ENCODE results near the gene DNAJC4. TPM values are rescaled to one million over a fixed set of nuclear protein-coding genes. Genes with fewer than 3 reads are reported as not detected.
A peak's percentile ranks its signal among the peaks of the same experiment; 100 is the strongest.

The DNAJC4 gene
- polyA plus RNA-seq, 1 donor from 2014 or later = 20.3 TPM

DNA sequence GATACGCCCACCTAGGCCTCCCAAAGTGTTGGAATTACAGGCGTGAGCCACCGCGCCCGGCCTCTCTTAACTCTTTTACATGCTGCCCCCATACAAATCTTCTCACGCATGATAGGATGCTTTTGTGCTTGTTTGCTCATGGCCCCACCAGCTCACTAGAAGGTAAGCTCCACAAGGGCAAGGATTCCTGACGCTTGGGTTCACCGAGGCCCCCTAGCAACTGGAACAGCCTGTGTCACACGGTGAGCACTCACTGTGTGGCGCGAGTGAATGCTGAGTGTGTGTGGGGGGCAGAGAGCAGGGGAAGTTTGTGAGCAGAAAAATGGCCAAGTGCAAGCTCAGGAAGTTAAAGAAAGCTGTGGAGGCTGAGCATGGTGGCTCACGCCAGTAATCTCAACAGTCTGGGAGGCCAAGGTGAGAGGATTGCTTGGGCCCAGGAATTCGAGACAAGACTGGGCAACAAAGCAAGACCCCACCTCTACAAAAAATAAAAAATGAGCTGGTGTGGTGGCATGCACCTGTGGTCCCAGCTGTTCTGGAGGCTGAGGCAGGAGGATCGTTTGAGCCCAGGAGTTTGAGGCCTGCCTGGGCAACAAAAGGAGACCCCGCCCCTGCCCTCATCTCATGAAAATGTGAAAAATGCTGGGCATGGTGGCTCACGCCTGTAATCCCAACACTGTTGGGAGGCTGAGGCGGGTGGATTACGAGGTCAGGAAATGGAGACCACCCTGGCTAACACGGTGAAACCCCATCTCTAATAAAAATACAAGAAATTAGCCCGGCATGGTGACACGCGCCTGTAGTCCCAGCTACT lies 51.8 kb downstream of the DNAJC4 start:
- H3F3A ChIP-seq (ENCODE audit: insufficient read depth, low read length, poor library complexity, severe bottlenecking) = no peaks in the 10 kb centered on the region
- no peak overlapping the region for H3K9ac ChIP-seq (ENCODE audit: low read length)
- no peak overlapping the region for H3K4me3 ChIP-seq (ENCODE audit: low read length)
- H4K20me1 ChIP-seq (ENCODE audit: insufficient read depth) = no peaks in the 10 kb centered on the region
- no peak overlapping the region for H2AFZ ChIP-seq (ENCODE audit: low read depth, low read length)
- peaks cover 11% of the 10 kb centered on the region for H3K79me2 ChIP-seq (replicated peaks; ENCODE audit: insufficient read depth, low read length)
- no peak overlapping the region for H3K4me2 ChIP-seq (ENCODE audit: low read length)
- H3K27me3 ChIP-seq (ENCODE audit: insufficient read depth, low read depth, low read length) = no peaks in the 10 kb centered on the region
- no peaks in the 10 kb centered on the region for H3K9me3 ChIP-seq (ENCODE audit: low read length)
- no peak overlapping the region for H3K27ac ChIP-seq (ENCODE audit: low read length)
- H3K36me3 ChIP-seq (ENCODE audit: insufficient read depth, low read length) = no peaks in the 10 kb centered on the region
- no peak for TF ChIP-seq REST (IDR thresholded peaks at IDR 0.05; ENCODE audit: borderline replicate concordance)
- no peak for TF ChIP-seq EZH2 (IDR thresholded peaks at IDR 0.05; ENCODE audit: borderline replicate concordance, insufficient read depth, low read length, poor library complexity, severe bottlenecking)
- no peak for TF ChIP-seq MXI1 (conservative IDR thresholded peaks at IDR 0.05; ENCODE audit: poor library complexity, severe bottlenecking)
- no peak for TF ChIP-seq POLR2AphosphoS5 (IDR thresholded peaks at IDR 0.05)
- TF ChIP-seq EP300 (conservative IDR thresholded peaks at IDR 0.05; ENCODE audit: poor library complexity, severe bottlenecking) = no peak
- TF ChIP-seq CTCF (IDR thresholded peaks at IDR 0.05; ENCODE audit: poor library complexity, severe bottlenecking) = no peak
- TF ChIP-seq TAF1 (IDR thresholded peaks at IDR 0.05; ENCODE audit: low read depth) = no peak
- no peak for TF ChIP-seq RAD21 (conservative IDR thresholded peaks at IDR 0.05)
- TF ChIP-seq SMC3 (conservative IDR thresholded peaks at IDR 0.05; ENCODE audit: poor library complexity) = no peak
- no peaks in the 10 kb centered on the region for H3K9me2 ChIP-seq (ENCODE audit: insufficient read depth, low read length)

DNA sequence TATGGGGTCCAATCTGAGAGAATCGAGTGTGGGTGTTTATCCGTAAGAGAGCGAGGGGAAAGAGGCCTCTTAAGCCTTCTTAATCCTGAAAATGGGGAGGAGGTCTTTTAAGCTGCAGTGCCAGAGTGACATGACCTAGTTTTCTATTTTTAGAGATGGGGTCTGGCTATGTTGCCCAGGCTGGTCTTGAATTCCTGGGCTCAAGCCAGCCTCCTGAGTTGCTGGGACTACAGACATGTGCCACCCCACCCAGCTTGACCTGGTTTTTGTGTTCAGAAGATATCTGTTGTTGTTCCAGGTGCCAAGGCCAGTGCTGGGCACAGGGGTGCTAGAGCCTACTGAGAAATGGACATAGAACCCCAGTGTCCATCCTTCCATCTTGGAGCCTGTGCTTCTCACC lies 52.7 kb downstream of the DNAJC4 start:
- Histone ChIP-seq H3K9ac (ENCODE audit: low read length) (peak overlapping the region; percentile 93), H2AFZ (ENCODE audit: low read depth, low read length) (no peak overlapping the region), H3K27ac (ENCODE audit: low read length) (no peak overlapping the region), H3K36me3 (ENCODE audit: insufficient read depth, low read length) (no peaks in the 10 kb centered on the region), H3K4me2 (ENCODE audit: low read length) (no peak overlapping the region), H3K27me3 (ENCODE audit: insufficient read depth, low read depth, low read length) (no peaks in the 10 kb centered on the region), H3K4me3 (ENCODE audit: low read length) (peak overlapping the region; percentile 90), H3K79me2 (replicated peaks; ENCODE audit: insufficient read depth, low read length) (peaks cover 11% of the 10 kb centered on the region), H3K9me2 (ENCODE audit: insufficient read depth, low read length) (no peaks in the 10 kb centered on the region), H3F3A (ENCODE audit: insufficient read depth, low read length, poor library complexity, severe bottlenecking) (no peaks in the 10 kb centered on the region), H4K20me1 (ENCODE audit: insufficient read depth) (no peaks in the 10 kb centered on the region), H3K9me3 (ENCODE audit: low read length) (no peaks in the 10 kb centered on the region)
- TF ChIP-seq RAD21 (conservative IDR thresholded peaks at IDR 0.05) = no peak
- no peak for TF ChIP-seq EP300 (conservative IDR thresholded peaks at IDR 0.05; ENCODE audit: poor library complexity, severe bottlenecking)
- TF ChIP-seq SMC3 (conservative IDR thresholded peaks at IDR 0.05; ENCODE audit: poor library complexity) = no peak
- TF ChIP-seq TAF1 (IDR thresholded peaks at IDR 0.05; ENCODE audit: low read depth) = no peak
- no peak for TF ChIP-seq MXI1 (conservative IDR thresholded peaks at IDR 0.05; ENCODE audit: poor library complexity, severe bottlenecking)
- TF ChIP-seq EZH2 (IDR thresholded peaks at IDR 0.05; ENCODE audit: borderline replicate concordance, insufficient read depth, low read length, poor library complexity, severe bottlenecking) = no peak

Other genes starting within 250 kb of the DNAJC4 start
- gene OTUB1, start 244.1 kb upstream of the DNAJC4 start, polyA plus RNA-seq = 103 and 131 TPM in 2 replicates
- gene FLRT1, start 194.6 kb upstream of the DNAJC4 start, polyA plus RNA-seq = 2.6 and 3.5 TPM in 2 replicates
- 19.9 and 30.8 TPM in 2 replicates for gene MACROD1, start 64.4 kb upstream of the DNAJC4 start, polyA plus RNA-seq
- gene STIP1, start 44.4 kb upstream of the DNAJC4 start, polyA plus RNA-seq = 161 and 174 TPM in 2 replicates
- 0.89 TPM in 1 of 2 replicates, not detected in the other for gene FERMT3, start 23.8 kb upstream of the DNAJC4 start, polyA plus RNA-seq
- gene TRPT1, start 4.4 kb upstream of the DNAJC4 start, polyA plus RNA-seq = 67.2 and 75.8 TPM in 2 replicates
- 47.3 and 62.1 TPM in 2 replicates for gene NUDT22, start 4.3 kb upstream of the DNAJC4 start, polyA plus RNA-seq
- gene VEGFB, start 4.0 kb downstream of the DNAJC4 start, polyA plus RNA-seq = 4.8 and 6.1 TPM in 2 replicates
- gene FKBP2, start 10.5 kb downstream of the DNAJC4 start, polyA plus RNA-seq = 36.9 and 47.4 TPM in 2 replicates
- 400 and 475 TPM in 2 replicates for gene PPP1R14B, start 16.4 kb downstream of the DNAJC4 start, polyA plus RNA-seq
- gene PLCB3, start 21.0 kb downstream of the DNAJC4 start, polyA plus RNA-seq = 2.1 and 3.4 TPM in 2 replicates
- gene BAD, start 54.1 kb downstream of the DNAJC4 start, polyA plus RNA-seq = 219 and 228 TPM in 2 replicates
- 34.1 and 40.1 TPM in 2 replicates for gene GPR137, start 55.3 kb downstream of the DNAJC4 start, polyA plus RNA-seq
- gene KCNK4, start 60.8 kb downstream of the DNAJC4 start, polyA plus RNA-seq = 0.60 and 1.0 TPM in 2 replicates
- 3.4 TPM in 1 of 2 replicates, not detected in the other for gene CATSPERZ, start 69.8 kb downstream of the DNAJC4 start, polyA plus RNA-seq
- 29.0 and 30.0 TPM in 2 replicates for gene ESRRA, start 75.0 kb downstream of the DNAJC4 start, polyA plus RNA-seq
- 278 and 335 TPM in 2 replicates for gene TRMT112, start 87.0 kb downstream of the DNAJC4 start, polyA plus RNA-seq
- 452 and 489 TPM in 2 replicates for gene PRDX5, start 87.6 kb downstream of the DNAJC4 start, polyA plus RNA-seq
- 1.3 and 5.4 TPM in 2 replicates for gene CCDC88B, start 109.7 kb downstream of the DNAJC4 start, polyA plus RNA-seq
- gene RPS6KA4, start 128.6 kb downstream of the DNAJC4 start, polyA plus RNA-seq = 16.7 and 24.6 TPM in 2 replicates

Measured in neural cell (in vitro differentiated cells).